Activated CD4-positive, alpha-beta memory T cell treated with anti-CD3 and anti-CD28 coated beads for 36 hours (primary cell): ENCODE results near the gene DGKI. TPM values are rescaled to one million over a fixed set of nuclear protein-coding genes. Genes with fewer than 3 reads are reported as not detected.
A peak's percentile ranks its signal among the peaks of the same experiment; 100 is the strongest.

Experiments
- CTCF ChIA-PET: fragments of 350-600 bp; sonication (Branson Sonifier 250); formaldehyde crosslinking; loops from one replicate; lab custom pipeline; 2021; ENCODE audit warnings: antibody characterized with exemption, inconsistent platforms; lab: Charles Lee
- POLR2A ChIA-PET: fragments of 350-600 bp; sonication (Branson Sonifier 250); formaldehyde crosslinking; loops from one replicate; lab custom pipeline; 2021; ENCODE audit warnings: antibody characterized with exemption; lab: Charles Lee
- DNase-seq: peaks from one replicate; pipeline ENCODE4 v3.0.0-alpha.2; 2020
- H3K27ac Mint-ChIP-seq: one replicate; pipeline ENCODE4 v1.8.0; 2021; ENCODE audit warnings: mixed read lengths
- H3K27me3 Mint-ChIP-seq: one replicate; pipeline ENCODE4 v1.8.0; 2021; ENCODE audit warnings: mixed read lengths
- H3K36me3 Mint-ChIP-seq: one replicate; pipeline ENCODE4 v1.8.0; 2021; ENCODE audit warnings: mixed read lengths
- H3K4me1 Mint-ChIP-seq: one replicate; pipeline ENCODE4 v1.8.0; 2021; ENCODE audit warnings: low read depth, mixed read lengths
- H3K4me3 Mint-ChIP-seq: one replicate; pipeline ENCODE4 v1.8.0; 2021; ENCODE audit warnings: mild to moderate bottlenecking, mixed read lengths
- H3K9me3 Mint-ChIP-seq: one replicate; pipeline ENCODE4 v1.8.0; 2021; ENCODE audit warnings: mixed read lengths
- intact Hi-C: fragments of 100-400 bp; cut with micrococcal nuclease; formaldehyde crosslinking; loops from one replicate; pipeline ENCODE4 v1.15.1; 2023
- total RNA-seq, 2 experiments: library from RNA; stranded (reverse); gene quantifications; one replicate each; pipeline ENCODE4 v1.2.3, GENCODE V29; 2021

DGKI gene
- total RNA-seq, 2 experiments from 2014 or later = 5.4 to 7.0 TPM

DNA sequence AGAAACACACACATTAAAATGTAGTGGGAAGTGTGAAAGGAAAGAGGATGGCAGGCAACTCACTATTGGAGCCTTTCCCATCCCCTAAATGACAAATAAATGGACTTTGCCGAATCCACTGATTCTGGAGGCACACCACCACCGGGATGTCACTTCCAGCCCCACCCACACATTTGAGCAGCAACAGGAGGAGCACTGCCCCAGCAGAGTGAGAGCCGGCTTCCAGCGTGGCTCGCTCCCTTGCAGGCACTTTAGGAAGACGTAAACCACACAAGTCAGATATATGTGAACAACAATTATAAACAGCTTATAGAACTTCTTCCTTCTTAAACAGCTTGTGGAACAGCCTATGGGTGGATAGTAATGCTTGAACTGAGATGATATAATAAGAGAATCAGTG lies 191.0 kb downstream of the DGKI start:
- H3K4me1 Mint-ChIP-seq = no peaks in the 10 kb centered on the region
- intact Hi-C loops = loop anchor here (1.0 kb wide), 3 partner anchors 243 to 352 kb away; no protein-coding TSS in a partner anchor
- no peak overlapping the region for H3K27ac Mint-ChIP-seq
- no peak overlapping the region for H3K4me3 Mint-ChIP-seq
- POLR2A ChIA-PET = no interaction called here
- no peak for DNase-seq
- H3K27me3 Mint-ChIP-seq = peaks cover 4% of the 10 kb centered on the region
- no peaks in the 10 kb centered on the region for H3K36me3 Mint-ChIP-seq
- CTCF ChIA-PET = interaction anchor here (0.8 to 4.8 kb wide), 33 partner anchors 8 to 361 kb away, joined by 3 to 75 read pairs (median 5); partner anchors contain the start of genes CREB3L2 and DGKI
- H3K9me3 Mint-ChIP-seq = no peaks in the 10 kb centered on the region

DNA sequence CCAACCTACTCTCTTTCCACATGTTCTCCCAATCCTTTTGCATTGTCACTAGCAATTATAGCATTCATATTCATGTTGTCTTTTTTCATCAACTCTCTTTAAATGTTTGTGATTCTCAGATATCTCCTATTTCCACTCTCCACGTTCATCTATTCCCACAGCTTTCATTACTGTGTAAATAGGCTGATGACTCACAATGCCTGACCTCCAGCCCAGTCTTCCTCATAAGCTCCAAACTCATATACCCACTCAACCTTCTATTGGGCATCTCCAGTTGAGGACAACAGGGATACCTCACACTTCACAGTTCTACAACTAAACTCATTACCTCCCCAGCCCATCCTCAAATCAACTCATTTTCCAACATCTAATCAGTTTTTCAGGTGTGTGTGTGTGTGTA lies 194.1 kb downstream of the DGKI start:
- Mint-ChIP-seq H3K4me1 (no peaks in the 10 kb centered on the region), H3K4me3 (no peak overlapping the region), H3K36me3 (no peaks in the 10 kb centered on the region), H3K9me3 (no peaks in the 10 kb centered on the region), H3K27ac (no peak overlapping the region), H3K27me3 (peaks cover 5% of the 10 kb centered on the region)
- CTCF ChIA-PET = interaction anchor here (1.2 to 4.8 kb wide), 2 partner anchors 250 to 356 kb away, joined by 5 to 75 read pairs; no protein-coding TSS in a partner anchor
- POLR2A ChIA-PET = no interaction called here
- intact Hi-C loops = no loop called here
- DNase-seq = no peak

DNA sequence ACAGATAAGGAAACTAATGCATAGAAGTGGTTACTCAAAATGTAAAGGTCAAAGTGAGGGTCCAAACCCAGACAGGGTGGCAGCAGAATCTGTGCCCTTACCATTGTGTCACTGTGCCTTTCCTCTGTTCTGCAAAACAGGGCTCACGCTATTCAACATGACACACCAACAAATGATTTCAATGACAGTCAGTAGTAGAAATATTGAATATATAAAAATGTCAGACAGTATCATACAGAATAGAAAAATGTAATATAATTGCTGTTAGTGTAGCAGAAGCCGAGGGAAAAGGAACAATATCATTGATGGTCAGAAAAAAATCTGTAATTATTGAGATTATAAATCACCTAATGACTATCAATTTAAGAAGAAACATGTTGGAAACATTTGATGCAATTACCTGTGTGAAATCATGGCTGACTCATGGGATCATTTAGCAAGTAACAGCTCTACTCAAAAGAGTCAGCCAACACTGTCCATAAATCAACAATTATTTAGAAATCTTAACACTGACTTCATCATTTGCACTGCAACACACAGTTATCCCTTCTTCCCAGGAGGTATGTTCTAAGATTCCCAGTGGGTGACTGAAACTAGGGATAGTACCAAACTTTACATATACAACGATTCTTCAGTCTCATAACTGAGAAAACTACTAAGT lies 198.7 kb downstream of the DGKI start:
- Mint-ChIP-seq H3K9me3 (no peaks in the 10 kb centered on the region), H3K4me3 (no peak overlapping the region), H3K36me3 (no peaks in the 10 kb centered on the region), H3K27ac (no peak overlapping the region), H3K27me3 (peaks cover 9% of the 10 kb centered on the region), H3K4me1 (no peaks in the 10 kb centered on the region)
- intact Hi-C loops = no loop called here
- POLR2A ChIA-PET = no interaction called here
- CTCF ChIA-PET = interaction anchor here (1.3 kb wide), 1 partner anchor 8 kb away, joined by 5 read pairs; no protein-coding TSS in a partner anchor
- no peak for DNase-seq

DNA sequence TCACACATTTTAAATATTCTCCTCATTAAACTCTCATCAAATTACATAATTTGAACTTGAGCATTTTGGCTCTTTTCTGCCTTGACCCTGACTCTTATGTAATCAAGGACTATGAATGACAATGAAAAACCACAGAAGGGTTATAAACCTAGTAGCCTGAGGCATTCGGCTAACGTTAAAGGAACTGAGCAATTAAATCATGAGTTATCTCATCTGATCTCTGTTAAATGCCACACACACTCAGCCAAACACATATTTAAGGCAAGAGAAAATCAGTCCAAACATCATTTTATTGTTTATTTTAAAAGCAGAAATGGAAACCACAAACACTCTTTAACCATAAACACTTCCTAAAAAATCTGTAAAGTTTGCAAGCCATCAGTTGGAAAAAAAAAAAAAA lies 204.3 kb downstream of the DGKI start:
- Mint-ChIP-seq H3K27ac (no peak overlapping the region), H3K4me1 (no peaks in the 10 kb centered on the region), H3K36me3 (no peaks in the 10 kb centered on the region), H3K27me3 (peaks cover 8% of the 10 kb centered on the region), H3K9me3 (no peaks in the 10 kb centered on the region), H3K4me3 (no peak overlapping the region)
- no peak for DNase-seq
- intact Hi-C loops = no loop called here
- POLR2A ChIA-PET = no interaction called here
- CTCF ChIA-PET = interaction anchor here (1.2 kb wide), 1 partner anchor 13 kb away, joined by 6 read pairs; no protein-coding TSS in a partner anchor

DNA sequence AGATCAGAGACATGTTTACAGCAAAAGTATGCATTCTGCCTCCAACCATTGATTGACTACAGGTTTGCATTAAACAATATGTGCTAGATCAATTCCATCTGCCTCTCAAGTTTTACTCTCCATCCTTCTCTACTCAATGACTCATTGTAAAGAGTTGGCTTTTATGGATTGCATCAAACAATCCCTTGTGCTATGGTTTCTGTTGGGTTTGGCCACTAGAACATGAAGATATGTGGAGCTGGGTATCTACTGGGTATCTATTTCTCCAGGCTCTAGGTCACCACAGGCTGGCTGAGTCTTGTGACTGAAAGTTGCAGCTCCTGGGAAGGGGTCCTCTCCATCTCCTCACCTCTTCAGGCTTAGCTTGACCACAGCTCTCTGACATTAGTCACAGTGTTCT lies 204.7 kb downstream of the DGKI start:
- no peak overlapping the region for H3K4me3 Mint-ChIP-seq
- DNase-seq = no peak
- no peaks in the 10 kb centered on the region for H3K9me3 Mint-ChIP-seq
- ChIA-PET POLR2A (no interaction called here), CTCF (interaction anchor here (1.2 kb wide), 1 partner anchor 14 kb away, joined by 6 read pairs; no protein-coding TSS in a partner anchor)
- no peaks in the 10 kb centered on the region for H3K4me1 Mint-ChIP-seq
- no peak overlapping the region for H3K27ac Mint-ChIP-seq
- intact Hi-C loops = no loop called here
- peaks cover 8% of the 10 kb centered on the region for H3K27me3 Mint-ChIP-seq
- H3K36me3 Mint-ChIP-seq = no peaks in the 10 kb centered on the region

DNA sequence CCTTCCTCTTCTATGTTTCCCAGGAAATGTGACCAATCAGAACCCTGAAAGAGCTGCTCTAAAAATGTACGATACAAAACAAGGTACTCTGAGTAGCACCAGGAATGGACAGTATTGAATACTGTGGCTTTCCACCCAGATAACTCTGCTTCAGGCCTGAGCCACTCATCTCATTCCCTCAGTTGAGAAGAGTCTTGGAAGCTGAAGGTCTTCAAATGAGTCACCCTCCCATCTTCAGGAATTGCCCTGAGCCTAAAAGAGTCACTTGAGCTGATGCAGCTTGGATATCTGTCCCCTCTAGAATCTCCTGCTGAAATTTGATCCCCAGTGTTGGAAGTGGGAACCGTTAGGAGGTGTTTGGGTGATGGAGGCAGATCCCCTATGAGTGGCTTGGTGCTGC lies 210.4 kb downstream of the DGKI start:
- H3K27me3 Mint-ChIP-seq = no peaks in the 10 kb centered on the region
- intact Hi-C loops = no loop called here
- H3K4me3 Mint-ChIP-seq = no peak overlapping the region
- POLR2A ChIA-PET = no interaction called here
- no peaks in the 10 kb centered on the region for H3K36me3 Mint-ChIP-seq
- CTCF ChIA-PET = interaction anchor here (1.0 to 1.2 kb wide), 3 partner anchors 10 to 366 kb away, joined by 3 to 4 read pairs (median 4); partner anchors contain the start of gene CREB3L2
- H3K9me3 Mint-ChIP-seq = no peaks in the 10 kb centered on the region
- H3K4me1 Mint-ChIP-seq = no peaks in the 10 kb centered on the region
- DNase-seq = no peak
- no peak overlapping the region for H3K27ac Mint-ChIP-seq

DNA sequence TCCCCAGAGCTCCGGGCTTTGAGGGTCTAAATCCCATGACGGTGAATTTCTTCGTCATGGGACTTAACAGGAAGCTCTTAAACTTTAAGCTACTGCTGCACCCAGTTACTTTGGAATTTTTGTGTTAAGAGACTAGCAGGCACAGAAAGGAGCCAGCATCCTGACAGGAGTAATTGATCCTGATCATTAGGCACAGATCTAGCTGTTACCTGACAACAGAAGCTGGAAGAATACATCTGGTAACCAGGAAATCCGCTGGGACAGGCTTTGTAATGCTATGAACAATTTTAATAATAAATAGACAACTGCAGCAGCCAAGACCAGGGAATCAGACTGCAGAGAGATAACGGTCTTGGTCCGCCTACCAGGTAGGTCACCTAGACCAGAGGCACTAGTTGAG lies 210.9 kb downstream of the DGKI start:
- no peaks in the 10 kb centered on the region for H3K9me3 Mint-ChIP-seq
- no peaks in the 10 kb centered on the region for H3K36me3 Mint-ChIP-seq
- H3K4me1 Mint-ChIP-seq = no peaks in the 10 kb centered on the region
- intact Hi-C loops = no loop called here
- ChIA-PET CTCF (interaction anchor here (1.0 to 1.2 kb wide), 3 partner anchors 10 to 366 kb away, joined by 3 to 4 read pairs (median 4); partner anchors contain the start of gene CREB3L2), POLR2A (no interaction called here)
- no peak overlapping the region for H3K4me3 Mint-ChIP-seq
- no peak overlapping the region for H3K27ac Mint-ChIP-seq
- H3K27me3 Mint-ChIP-seq = no peaks in the 10 kb centered on the region
- DNase-seq = no peak

DNA sequence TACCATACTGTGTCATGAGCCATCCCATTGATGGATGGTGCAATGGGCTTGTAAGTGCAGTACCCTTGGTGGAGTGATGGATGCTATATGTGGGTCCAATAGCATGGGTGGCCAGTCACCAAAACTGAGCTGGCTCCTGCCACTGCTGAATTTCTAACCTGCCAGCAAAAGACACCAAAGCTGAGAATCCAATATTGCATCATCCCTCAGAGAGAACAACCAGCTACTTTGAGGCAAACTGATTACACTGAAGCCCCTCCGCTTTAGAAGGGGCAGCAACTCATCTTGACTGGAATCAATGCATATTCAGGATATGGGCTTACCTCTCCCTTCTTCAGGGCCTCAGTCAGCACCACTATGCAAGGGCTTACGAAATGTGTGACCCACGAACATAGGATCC lies 211.6 kb downstream of the DGKI start:
- Mint-ChIP-seq H3K9me3 (no peaks in the 10 kb centered on the region), H3K27ac (no peak overlapping the region), H3K4me1 (no peaks in the 10 kb centered on the region), H3K27me3 (no peaks in the 10 kb centered on the region), H3K4me3 (no peak overlapping the region), H3K36me3 (no peaks in the 10 kb centered on the region)
- no peak for DNase-seq
- CTCF ChIA-PET = interaction anchor here (1.0 to 1.6 kb wide), 3 partner anchors 9 to 367 kb away, joined by 4 to 6 read pairs (median 4); partner anchors contain the start of gene CREB3L2
- POLR2A ChIA-PET = no interaction called here
- intact Hi-C loops = no loop called here

DNA sequence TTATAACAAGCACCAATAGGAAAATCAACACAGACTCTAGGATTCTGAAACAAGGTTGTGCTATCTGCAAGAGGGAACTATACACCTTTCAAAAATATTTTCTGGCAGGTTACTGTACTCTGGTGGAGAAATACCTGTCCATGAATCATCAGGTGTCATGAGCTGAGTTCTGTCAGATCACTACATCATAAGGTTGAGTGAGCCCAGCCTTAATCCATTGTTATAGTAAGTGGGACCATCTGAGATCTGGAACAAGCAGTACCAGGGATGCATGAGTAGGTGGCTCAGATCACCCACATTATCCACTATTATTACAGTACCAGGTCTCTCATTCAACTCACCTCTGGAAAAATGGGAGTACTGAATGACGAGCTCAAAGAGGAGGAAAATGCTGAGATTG lies 212.4 kb downstream of the DGKI start:
- H3K4me1 Mint-ChIP-seq = no peaks in the 10 kb centered on the region
- H3K4me3 Mint-ChIP-seq = no peak overlapping the region
- H3K27ac Mint-ChIP-seq = no peak overlapping the region
- intact Hi-C loops = no loop called here
- ChIA-PET CTCF (interaction anchor here (1.6 kb wide), 1 partner anchor 8 kb away, joined by 6 read pairs; no protein-coding TSS in a partner anchor), POLR2A (no interaction called here)
- no peak for DNase-seq
- no peaks in the 10 kb centered on the region for H3K9me3 Mint-ChIP-seq
- H3K36me3 Mint-ChIP-seq = no peaks in the 10 kb centered on the region
- H3K27me3 Mint-ChIP-seq = no peaks in the 10 kb centered on the region

DNA sequence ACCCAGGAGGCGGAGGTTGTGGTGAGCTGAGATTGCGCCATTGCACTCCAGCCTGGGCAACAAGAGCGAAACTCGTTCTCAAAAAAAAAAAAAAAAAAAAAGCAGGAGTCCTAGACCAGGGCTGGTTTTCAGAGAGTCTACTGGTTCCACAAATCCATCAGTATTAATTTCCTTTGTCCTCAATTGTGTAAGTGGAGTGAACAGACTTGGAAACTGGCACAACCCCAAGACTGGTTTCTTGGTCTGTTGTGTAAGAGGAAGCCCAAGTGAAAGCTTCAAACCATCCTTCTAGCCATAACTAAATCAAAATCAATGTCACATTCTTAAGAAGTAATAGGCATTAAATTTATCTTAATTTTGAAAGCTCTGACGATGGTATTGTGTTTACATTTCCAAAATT lies 213.6 kb downstream of the DGKI start:
- CTCF ChIA-PET = interaction anchor here (0.7 kb wide), 1 partner anchor 279 kb away, joined by 3 read pairs; no protein-coding TSS in a partner anchor
- no peaks in the 10 kb centered on the region for H3K9me3 Mint-ChIP-seq
- POLR2A ChIA-PET = no interaction called here
- no peaks in the 10 kb centered on the region for H3K36me3 Mint-ChIP-seq
- no peaks in the 10 kb centered on the region for H3K4me1 Mint-ChIP-seq
- H3K27me3 Mint-ChIP-seq = no peaks in the 10 kb centered on the region
- no peak for DNase-seq
- no peak overlapping the region for H3K4me3 Mint-ChIP-seq
- H3K27ac Mint-ChIP-seq = no peak overlapping the region
- intact Hi-C loops = no loop called here

DNA sequence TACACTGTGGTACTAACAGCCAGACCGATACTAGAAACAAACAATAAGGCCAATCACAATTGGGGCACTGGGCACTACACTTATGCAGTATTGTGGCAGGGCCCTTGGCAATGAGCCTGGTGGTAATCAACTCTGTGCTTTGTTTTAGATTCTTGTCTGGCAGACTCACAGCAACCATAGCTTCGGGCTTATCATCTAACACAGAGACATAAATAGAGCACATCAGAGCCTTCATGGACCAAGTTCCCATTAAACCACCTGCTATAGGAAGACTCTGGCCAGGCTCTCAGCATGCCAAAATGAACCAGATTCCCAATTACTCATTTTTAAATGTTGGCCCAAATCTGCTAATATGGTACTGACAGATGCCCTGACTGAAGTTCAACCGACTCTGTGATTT lies 218.6 kb downstream of the DGKI start:
- Mint-ChIP-seq H3K9me3 (no peaks in the 10 kb centered on the region), H3K27me3 (peaks cover 8% of the 10 kb centered on the region), H3K4me3 (no peak overlapping the region), H3K36me3 (no peaks in the 10 kb centered on the region), H3K4me1 (no peaks in the 10 kb centered on the region), H3K27ac (no peak overlapping the region)
- intact Hi-C loops = no loop called here
- POLR2A ChIA-PET = no interaction called here
- CTCF ChIA-PET = interaction anchor here (1.4 to 1.6 kb wide), 2 partner anchors 12 to 26 kb away, joined by 3 to 4 read pairs; no protein-coding TSS in a partner anchor
- no peak for DNase-seq

DNA sequence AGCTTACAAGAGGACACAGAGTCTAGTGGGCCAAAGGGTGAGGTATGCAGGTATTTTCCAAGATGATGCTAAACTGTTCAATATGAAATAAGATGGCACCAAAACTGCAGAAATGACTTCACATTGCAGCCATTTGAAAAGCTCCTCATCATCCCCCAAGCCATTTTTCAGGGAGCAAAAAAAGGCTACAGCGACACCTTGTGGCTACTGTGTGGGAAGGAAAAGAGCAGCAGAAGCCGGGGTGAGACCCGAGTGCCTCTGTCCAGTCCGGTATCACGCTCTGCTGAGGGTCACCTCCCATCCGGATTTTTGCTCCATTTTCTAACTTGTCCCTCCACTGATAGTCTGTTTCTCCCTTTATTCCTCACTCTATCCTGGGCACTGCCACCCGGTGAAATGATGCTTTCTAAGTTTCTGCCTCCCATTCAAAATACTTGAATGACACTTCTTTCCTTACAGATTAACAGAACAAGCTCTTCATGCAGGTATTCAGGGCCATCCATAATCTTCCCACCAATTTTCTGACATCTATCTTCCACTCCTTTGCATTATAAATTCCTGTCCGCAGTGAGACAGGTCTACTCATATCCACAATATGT lies 220.2 kb downstream of the DGKI start:
- peaks cover 8% of the 10 kb centered on the region for H3K27me3 Mint-ChIP-seq
- peak; percentile 56 for DNase-seq
- ChIA-PET POLR2A (no interaction called here), CTCF (interaction anchor here (0.6 to 2.2 kb wide), 14 partner anchors 8 to 967 kb away, joined by 3 to 33 read pairs (median 4); no protein-coding TSS in a partner anchor)
- no peak overlapping the region for H3K27ac Mint-ChIP-seq
- H3K4me3 Mint-ChIP-seq = no peak overlapping the region
- no peaks in the 10 kb centered on the region for H3K4me1 Mint-ChIP-seq
- intact Hi-C loops = loop anchor here (2.0 kb wide), 1 partner anchor 20 kb away; no protein-coding TSS in a partner anchor
- H3K36me3 Mint-ChIP-seq = no peaks in the 10 kb centered on the region
- no peaks in the 10 kb centered on the region for H3K9me3 Mint-ChIP-seq
